K562 (cell line): Measurements from ENCODE around the gene METTL23. TPM values are rescaled to one million over a fixed set of nuclear protein-coding genes. Genes with fewer than 3 reads are reported as not detected.

Experiments used
- CREM ChIP-seq: IDR thresholded peaks from 2 replicates; pipeline ENCODE4 v1.6.1; 2014; ENCODE audit warnings: antibody characterized with exemption, low read depth
- HMGN3 ChIP-seq: IDR thresholded peaks from 2 replicates; pipeline ENCODE4 v1.6.1; 2011; ENCODE audit warnings: borderline replicate concordance, low read depth, mild to moderate bottlenecking, mixed read lengths, low read length; ENCODE audit not compliant: insufficient read length; ENCODE audit errors: extremely low read depth
- IRF2 ChIP-seq: sonication (generic); formaldehyde crosslinking; IDR thresholded peaks from 2 replicates; pipeline ENCODE4 v1.8.1; 2022; ENCODE audit warnings: mild to moderate bottlenecking, missing genetic modification reagents
- KDM2B ChIP-seq: fragments of 250-450 bp; sonication (Bioruptor Pico); IDR thresholded peaks from 2 replicates; pipeline ENCODE4 v1.8.0; 2021; ENCODE audit warnings: mild to moderate bottlenecking, moderate library complexity
- MAFG ChIP-seq: fragments of 450-650 bp; conservative IDR thresholded peaks from 2 replicates; pipeline ENCODE4 v1.6.1; 2016; ENCODE audit warnings: missing genetic modification characterization, missing compliant biosample characterization
- MED1 ChIP-seq: sonication (generic); formaldehyde crosslinking; IDR thresholded peaks from 2 replicates; pipeline ENCODE4 v1.8.1; 2023; ENCODE audit warnings: missing genetic modification reagents, borderline replicate concordance
- MEF2A ChIP-seq: IDR thresholded peaks from 2 replicates; pipeline ENCODE4 v1.6.1; 2011; ENCODE audit warnings: low read depth, mild to moderate bottlenecking, low read length, moderate library complexity; ENCODE audit not compliant: control insufficient read depth
- NONO ChIP-seq, 2 experiments: fragments of 200-400 bp in 1 of 2; fragments of 450-650 bp in 1 of 2; formaldehyde crosslinking in 1 of 2; IDR thresholded peaks; 2 replicates each; pipeline ENCODE4 v1.6.1; 2017; ENCODE audit warnings: low read depth in 2 of 2, mild to moderate bottlenecking in 2 of 2, moderate library complexity in 2 of 2, low read length in 1 of 2
- RFX5 ChIP-seq: IDR thresholded peaks from 2 replicates; pipeline ENCODE4 v1.6.1; 2011; ENCODE audit warnings: low read depth, mild to moderate bottlenecking, improper control_type of control experiment, low read length
- SMAD3 ChIP-seq: fragments of 450-650 bp; formaldehyde crosslinking; conservative IDR thresholded peaks from 2 replicates; pipeline ENCODE4 v1.4.0; 2020; ENCODE audit warnings: mild to moderate bottlenecking
- SMC3 ChIP-seq: conservative IDR thresholded peaks from 2 replicates; pipeline ENCODE4 v1.6.1; 2011; ENCODE audit warnings: low read depth, low read length, improper control_type of control experiment; ENCODE audit not compliant: insufficient read depth
- SRF ChIP-seq, 2 experiments: fragments of 250-450, 450-650 bp in 1 of 2; sonication (Bioruptor Pico) in 1 of 2; sonication (generic) in 1 of 2; formaldehyde crosslinking; IDR thresholded peaks; 2 replicates each; pipeline versions ENCODE4 v1.5.0 to v1.5.1; 2020 to 2022; ENCODE audit warnings: mild to moderate bottlenecking in 1 of 2, missing genetic modification reagents in 1 of 2
- TBL1XR1 ChIP-seq, 2 experiments: IDR thresholded peaks; 2 replicates each; pipeline ENCODE4 v1.6.1; 2012; ENCODE audit warnings: improper control_type of control experiment in 2 of 2, low read length in 2 of 2, mild to moderate bottlenecking in 1 of 2
- TRIM24 ChIP-seq, 2 experiments: fragments of 450-650 bp; IDR thresholded peaks; 2 replicates each; pipeline ENCODE4 v1.6.1; 2016
- ZBTB1 ChIP-seq: sonication (generic); formaldehyde crosslinking; IDR thresholded peaks from 2 replicates; pipeline ENCODE4 v1.8.1; 2023; ENCODE audit warnings: missing genetic modification reagents, low read depth, mild to moderate bottlenecking, borderline replicate concordance
- ZNF274 ChIP-seq: IDR thresholded peaks from 2 replicates; pipeline ENCODE4 v1.6.1; 2011; ENCODE audit warnings: low read depth, mild to moderate bottlenecking, low read length, moderate library complexity, borderline replicate concordance
- ZNF318 ChIP-seq, 2 experiments: fragments of 450-650 bp; IDR thresholded peaks; 2 replicates each; pipeline ENCODE4 v1.6.1; 2016; ENCODE audit warnings: mild to moderate bottlenecking in 2 of 2, borderline replicate concordance in 1 of 2, low read depth in 1 of 2, moderate library complexity in 1 of 2
- polyA plus RNA-seq, 8 experiments: library from polyadenylated mRNA; depleted of rRNA in 4 of 8; stranded (reverse) in 5 of 8; unstranded in 3 of 8; fragments of >200 nt; fragmentation: Nextera tagmentation in 2 of 8; fragmentation: Illumina TruSeq in 1 of 8; extraction: Ambion mirVana in 2 of 8; extraction: Trizol in 1 of 8; gene quantifications; 2 replicates each; pipeline versions ENCODE4 v1.2.1 to v1.2.3, GENCODE V29; 2011 to 2014; ENCODE audit warnings: inconsistent platforms in 1 of 8, missing spikeins in 1 of 8
- total RNA-seq, 7 experiments: library from RNA; depleted of rRNA in 6 of 7; stranded (reverse); fragments of >200 nt in 6 of 7; fragmentation: Illumina TruSeq in 2 of 7; extraction: Trizol in 2 of 7; gene quantifications; 2 replicates each; pipeline versions ENCODE4 v1.2.1 to v1.2.3, GENCODE V29; 2011 to 2021; ENCODE audit warnings: low replicate concordance in 1 of 7
- TF ChIP-seq, protein P1 (sequence below): fragments of 250-450 bp; sonication (Bioruptor Pico); IDR thresholded peaks from 2 replicates; pipeline ENCODE4 v1.4.0; 2020; ENCODE audit warnings: mild to moderate bottlenecking

METTL23 gene
- total and polyA plus RNA-seq, 9 of the 15 experiments (the other 6 are each of a cell fraction or from before 2014, with no cell fraction given) = 29.4 to 67.3 (median 41.6) TPM

DNA sequence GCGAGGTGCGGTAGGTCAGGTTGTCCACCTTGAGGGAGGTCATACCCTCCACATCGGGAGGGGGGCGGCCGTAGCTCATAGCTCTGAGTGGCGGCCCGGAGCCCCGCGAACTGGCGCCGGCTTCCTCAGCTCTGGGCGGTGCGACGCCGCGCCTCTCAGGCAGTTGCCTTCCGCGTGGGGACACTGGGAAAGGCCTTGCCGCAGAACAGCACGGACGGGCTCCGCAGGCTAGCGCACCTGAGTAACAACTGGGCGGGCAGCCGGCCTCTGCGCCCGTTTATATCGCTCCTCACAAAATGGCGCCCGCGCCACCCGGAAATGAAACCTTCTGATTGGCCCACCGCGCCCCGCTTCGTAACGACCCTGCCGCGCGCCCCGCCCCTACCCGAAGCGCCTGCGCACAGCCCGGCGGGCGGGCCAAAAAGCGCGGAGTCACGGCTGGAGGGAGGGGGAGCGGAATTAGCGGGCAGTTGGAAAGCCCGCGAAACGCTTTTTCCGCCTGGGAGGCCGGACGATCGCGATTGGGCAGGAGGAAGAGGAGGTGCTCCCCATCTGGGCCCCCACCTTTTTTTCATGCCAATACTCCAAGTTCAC is 10.5 kb downstream of the METTL23 start, which contains the start of gene SRSF2 (continued):
- TF ChIP-seq ZNF318 (IDR thresholded peaks at IDR 0.05; ENCODE audit: borderline replicate concordance in 1 of 2, low read depth in 1 of 2) = no peak
- no peak for TF ChIP-seq ZNF274
- TF ChIP-seq TBL1XR1 (IDR thresholded peaks at IDR 0.05; ENCODE audit: low read length in 2 of 2) = peak; percentile 43 to 65; a peak in 2 of 4 replicates
- TF ChIP-seq RFX5 = no peak
- peak; percentile 67 for TF ChIP-seq HMGN3
- 0 out of 4 replicates have a peak, but pooled peaks of 1 of the 2 experiments have one; percentile 77 for TF ChIP-seq SRF (CRISPR knock-in tag; IDR thresholded peaks at IDR 0.05)
- TF ChIP-seq IRF2 (CRISPR knock-in tag) = no peak; the same call in 1 of the 2 replicates
- TF ChIP-seq TRIM24 (IDR thresholded peaks at IDR 0.05) = peak in 1 of 2 experiments; percentile 66; a peak in 2 of 4 replicates
- TF ChIP-seq NONO (IDR thresholded peaks at IDR 0.05; ENCODE audit: low read depth in 2 of 2, low read length in 1 of 2) = peak; percentile 81 to 97; a peak in 3 of 4 replicates
- TF ChIP-seq MED1 = no peak
- TF ChIP-seq KDM2B (CRISPR knock-in tag) = 0 out of 2 replicates have a peak, but pooled peaks have one; percentile 55
- TF ChIP-seq SMC3 = 0 out of 2 replicates have a peak, but pooled peaks have one; percentile 8
- peak; percentile 94 for TF ChIP-seq MAFG
- TF ChIP-seq ZBTB1 (CRISPR knock-in tag) = no peak
- TF ChIP-seq, protein P1, sequence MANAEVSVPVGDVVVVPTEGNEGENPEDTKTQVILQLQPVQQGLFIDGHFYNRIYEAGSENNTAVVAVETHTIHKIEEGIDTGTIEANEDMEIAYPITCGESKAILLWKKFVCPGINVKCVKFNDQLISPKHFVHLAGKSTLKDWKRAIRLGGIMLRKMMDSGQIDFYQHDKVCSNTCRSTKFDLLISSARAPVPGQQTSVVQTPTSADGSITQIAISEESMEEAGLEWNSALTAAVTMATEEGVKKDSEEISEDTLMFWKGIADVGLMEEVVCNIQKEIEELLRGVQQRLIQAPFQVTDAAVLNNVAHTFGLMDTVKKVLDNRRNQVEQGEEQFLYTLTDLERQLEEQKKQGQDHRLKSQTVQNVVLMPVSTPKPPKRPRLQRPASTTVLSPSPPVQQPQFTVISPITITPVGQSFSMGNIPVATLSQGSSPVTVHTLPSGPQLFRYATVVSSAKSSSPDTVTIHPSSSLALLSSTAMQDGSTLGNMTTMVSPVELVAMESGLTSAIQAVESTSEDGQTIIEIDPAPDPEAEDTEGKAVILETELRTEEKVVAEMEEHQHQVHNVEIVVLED (CRISPR knock-in tag) = no peak; the same call in 1 of the 2 replicates
- no peak; the same call in 1 of the 2 replicates for TF ChIP-seq SMAD3 (CRISPR knock-in tag)
- TF ChIP-seq CREM = no peak; the same call in 1 of the 2 replicates
- no peak for TF ChIP-seq MEF2A
